ENCODE measurements around the gene BATF. TPM values are rescaled to one million over a fixed set of nuclear protein-coding genes. Genes with fewer than 3 reads are reported as not detected.
A peak's percentile ranks its signal among the peaks of the same experiment; 100 is the strongest.

The BATF gene
- total RNA-seq, 4 donors from 2014 or later: 2.7 TPM; not detected in 2

DNA sequence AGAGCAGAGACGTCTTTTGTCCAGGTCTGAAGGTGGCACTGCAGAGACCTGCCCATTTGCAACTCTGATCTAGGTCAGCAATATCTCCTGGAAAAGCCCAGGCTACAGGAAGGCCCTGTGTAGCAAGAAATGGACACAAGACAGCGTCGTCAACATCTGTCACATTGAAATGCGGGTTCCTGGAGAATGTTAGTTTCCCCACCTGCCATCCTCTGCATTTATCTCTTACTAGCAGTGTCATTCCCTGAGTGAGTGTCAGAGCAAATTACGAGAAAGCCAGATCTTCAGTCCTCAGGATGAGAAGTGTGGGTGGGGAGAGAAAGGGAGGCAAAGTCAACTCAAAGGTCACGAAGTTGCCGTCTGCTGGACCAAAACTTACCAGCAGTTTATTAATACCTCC, 28.8 kb downstream of the BATF start:
- in situ Hi-C loops (cut with MboI; ENCODE audit: low pct_ligation_motif_present in 1 of 4, low pct_unique_long_range_greater_than_20kb in 1 of 4, low sequenced_read_pairs in 3 of 4): no loop called here
- intact Hi-C loops (cut with DNase I; ENCODE audit: low total_unique reads): no loop called here
- H3K27me3 ChIP-seq: no peaks in the 10 kb centered on the region
- no peaks in the 10 kb centered on the region for H3K36me3 ChIP-seq
- H3K27ac ChIP-seq: peak overlapping the region in 1 of 4 donors; percentile 43
- H3K4me1 ChIP-seq: peaks cover 0 to 17% (median 0%) of the 10 kb centered on the region in 4 donors
- TF ChIP-seq, protein P1, sequence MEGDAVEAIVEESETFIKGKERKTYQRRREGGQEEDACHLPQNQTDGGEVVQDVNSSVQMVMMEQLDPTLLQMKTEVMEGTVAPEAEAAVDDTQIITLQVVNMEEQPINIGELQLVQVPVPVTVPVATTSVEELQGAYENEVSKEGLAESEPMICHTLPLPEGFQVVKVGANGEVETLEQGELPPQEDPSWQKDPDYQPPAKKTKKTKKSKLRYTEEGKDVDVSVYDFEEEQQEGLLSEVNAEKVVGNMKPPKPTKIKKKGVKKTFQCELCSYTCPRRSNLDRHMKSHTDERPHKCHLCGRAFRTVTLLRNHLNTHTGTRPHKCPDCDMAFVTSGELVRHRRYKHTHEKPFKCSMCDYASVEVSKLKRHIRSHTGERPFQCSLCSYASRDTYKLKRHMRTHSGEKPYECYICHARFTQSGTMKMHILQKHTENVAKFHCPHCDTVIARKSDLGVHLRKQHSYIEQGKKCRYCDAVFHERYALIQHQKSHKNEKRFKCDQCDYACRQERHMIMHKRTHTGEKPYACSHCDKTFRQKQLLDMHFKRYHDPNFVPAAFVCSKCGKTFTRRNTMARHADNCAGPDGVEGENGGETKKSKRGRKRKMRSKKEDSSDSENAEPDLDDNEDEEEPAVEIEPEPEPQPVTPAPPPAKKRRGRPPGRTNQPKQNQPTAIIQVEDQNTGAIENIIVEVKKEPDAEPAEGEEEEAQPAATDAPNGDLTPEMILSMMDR (IDR thresholded peaks at IDR 0.05): no peak
- TF ChIP-seq EP300 (IDR thresholded peaks at IDR 0.05; ENCODE audit: low read depth): no peak
- TF ChIP-seq POLR2A (IDR thresholded peaks at IDR 0.05): no peak
- no peak for TF ChIP-seq POLR2AphosphoS5 (IDR thresholded peaks at IDR 0.05)
- no peaks in the 10 kb centered on the region for H3K9me3 ChIP-seq
- DNase-seq: no peak
- no peak overlapping the region for H3K4me3 ChIP-seq
- WGBS, 2 donors (ENCODE audit: low coverage in 1 of 2): 70 to 76% methylated on average over 2 to 7 of the region's 7 CpGs

DNA sequence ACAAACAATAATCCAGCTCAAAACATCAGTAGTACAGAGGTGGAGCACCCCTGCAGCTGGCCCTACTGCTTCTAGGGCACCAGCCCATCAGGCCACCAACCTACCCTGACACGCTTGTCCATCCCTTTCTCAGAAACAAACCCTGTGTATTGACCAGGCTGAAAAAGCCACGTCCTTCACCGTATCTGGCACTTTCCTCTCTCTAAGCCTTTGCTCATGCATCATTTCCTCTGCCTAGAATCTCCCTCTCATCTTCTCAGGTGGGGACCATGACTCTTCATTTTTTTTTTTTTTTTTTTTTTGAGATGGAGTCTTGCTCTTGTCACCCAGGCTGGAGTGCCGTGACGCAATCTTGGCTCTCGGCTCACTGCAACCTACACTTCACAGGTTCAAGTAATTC, 30.9 kb downstream of the BATF start:
- H3K9me3 ChIP-seq: no peaks in the 10 kb centered on the region

DNA sequence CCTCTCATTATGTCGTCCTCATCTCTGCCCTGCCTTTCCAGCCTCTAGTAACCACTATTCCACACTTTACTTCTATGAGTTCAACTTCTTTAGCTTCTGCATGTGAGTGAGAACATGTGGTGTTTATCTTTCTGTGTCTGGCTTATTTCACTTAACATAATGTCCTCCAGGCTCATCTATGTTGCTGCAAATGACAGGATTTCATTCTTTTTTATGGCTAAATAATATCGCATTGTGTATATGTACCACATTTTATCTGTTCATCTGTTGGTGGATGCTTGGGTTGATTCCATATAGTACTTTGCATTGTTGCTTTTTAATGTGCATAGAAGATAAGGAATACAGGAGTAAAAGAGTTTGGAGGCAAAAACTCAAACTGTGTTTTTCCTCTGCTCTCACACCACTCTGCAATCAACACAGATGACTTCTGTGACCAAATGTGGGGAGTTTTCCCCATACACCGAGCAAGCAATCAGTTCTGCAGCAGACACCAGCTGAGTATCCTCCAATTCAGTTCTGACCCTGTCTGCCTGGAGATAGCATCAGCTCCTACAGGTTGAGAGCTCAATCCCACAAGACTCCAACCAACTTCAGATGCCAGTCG, 31.6 kb downstream of the BATF start:
- Histone ChIP-seq H3K36me3 (no peaks in the 10 kb centered on the region), H3K27me3 (no peaks in the 10 kb centered on the region), H3K9me3 (no peaks in the 10 kb centered on the region), H3K27ac (no peak overlapping the region), H3K4me3 (no peak overlapping the region), H3K4me1 (peaks cover 0 to 10% (median 0%) of the 10 kb centered on the region in 4 donors)
- TF ChIP-seq EP300 (IDR thresholded peaks at IDR 0.05; ENCODE audit: low read depth) (no peak), POLR2AphosphoS5 (IDR thresholded peaks at IDR 0.05) (peak in 2 of 3 donors; percentile 22 to 51)
- TF ChIP-seq, protein P1 (IDR thresholded peaks at IDR 0.05): no peak
- 59 to 63% methylated on average over 3 to 4 of the region's 4 CpGs for WGBS, 2 donors (ENCODE audit: low coverage in 1 of 2)
- intact Hi-C loops (cut with DNase I; ENCODE audit: low total_unique reads) (no loop called here), in situ Hi-C loops (cut with MboI; ENCODE audit: low pct_ligation_motif_present in 1 of 4, low pct_unique_long_range_greater_than_20kb in 1 of 4, low sequenced_read_pairs in 3 of 4) (no loop called here)
- DNase-seq: no peak

More for the DNA sequence above, 30.9 kb downstream of the BATF start:
- DNase-seq: no peak
- TF ChIP-seq POLR2A (IDR thresholded peaks at IDR 0.05): no peak
- no peaks in the 10 kb centered on the region for H3K27me3 ChIP-seq
- no peaks in the 10 kb centered on the region for H3K36me3 ChIP-seq
- H3K27ac ChIP-seq: no peak overlapping the region
- in situ Hi-C loops (cut with MboI; ENCODE audit: low pct_ligation_motif_present in 1 of 4, low pct_unique_long_range_greater_than_20kb in 1 of 4, low sequenced_read_pairs in 3 of 4) (no loop called here), intact Hi-C loops (cut with DNase I; ENCODE audit: low total_unique reads) (no loop called here)
- H3K4me3 ChIP-seq: no peak overlapping the region
- 94 to 100% methylated on average over 2 to 6 of the region's 6 CpGs for WGBS, 2 donors (ENCODE audit: low coverage in 1 of 2)
- H3K4me1 ChIP-seq: peaks cover 0 to 17% (median 0%) of the 10 kb centered on the region in 4 donors

DNA sequence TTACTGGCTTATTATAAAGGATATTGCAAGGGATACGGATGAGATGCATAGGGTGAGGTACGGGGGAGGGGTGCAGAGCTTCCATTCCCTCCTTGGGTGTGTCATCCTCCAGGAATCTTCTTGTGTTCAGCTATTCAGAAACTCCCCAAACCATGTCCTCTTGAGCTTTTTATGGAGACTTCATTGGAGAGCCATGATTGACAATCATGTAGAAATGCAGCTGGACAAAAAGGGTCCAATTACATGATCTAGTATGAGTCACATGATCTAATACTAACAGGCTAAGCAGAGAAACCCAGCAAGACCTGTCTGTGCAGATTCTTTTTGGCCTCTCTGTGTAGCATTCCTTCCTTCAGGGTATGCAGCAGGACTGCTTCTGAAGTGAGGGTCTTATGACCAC, 32.2 kb downstream of the BATF start:
- peaks cover 0 to 6% (median 0%) of the 10 kb centered on the region in 4 donors for H3K4me1 ChIP-seq
- 0 to 44% methylated on average over 1 to 2 of the region's 2 CpGs for WGBS, 2 donors (ENCODE audit: low coverage in 1 of 2)
- H3K27me3 ChIP-seq: no peaks in the 10 kb centered on the region
- H3K36me3 ChIP-seq: no peaks in the 10 kb centered on the region
- intact Hi-C loops (cut with DNase I; ENCODE audit: low total_unique reads) (no loop called here), in situ Hi-C loops (cut with MboI; ENCODE audit: low pct_ligation_motif_present in 1 of 4, low pct_unique_long_range_greater_than_20kb in 1 of 4, low sequenced_read_pairs in 3 of 4) (no loop called here)
- TF ChIP-seq POLR2AphosphoS5 (IDR thresholded peaks at IDR 0.05) (no peak), POLR2A (IDR thresholded peaks at IDR 0.05) (no peak), EP300 (IDR thresholded peaks at IDR 0.05; ENCODE audit: low read depth) (no peak)
- TF ChIP-seq, protein P1 (IDR thresholded peaks at IDR 0.05): no peak
- DNase-seq: no peak
- no peak overlapping the region for H3K4me3 ChIP-seq
- no peaks in the 10 kb centered on the region for H3K9me3 ChIP-seq
- no peak overlapping the region for H3K27ac ChIP-seq

DNA sequence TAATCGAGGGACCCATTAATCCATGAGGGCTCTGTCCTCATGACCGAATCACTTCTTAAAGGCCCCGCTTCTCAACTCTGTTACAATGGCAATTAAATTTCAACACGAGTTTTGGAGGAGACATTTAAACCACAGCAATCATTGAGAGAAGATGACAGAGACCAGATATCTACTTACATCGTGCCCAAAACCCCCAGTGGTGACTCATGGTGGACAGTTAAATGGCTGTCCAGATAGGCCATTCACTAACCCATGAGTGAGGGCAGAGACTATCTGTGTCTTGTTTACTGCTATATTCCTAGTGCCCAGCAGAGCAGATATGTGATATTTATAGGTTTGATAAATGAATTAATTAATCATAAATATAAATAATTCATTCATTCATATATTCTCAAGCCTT, 36.2 kb downstream of the BATF start:
- WGBS, 2 donors (ENCODE audit: low coverage in 1 of 2): 75 to 80% methylated on average over 4 to 5 of the region's 5 CpGs
- no peaks in the 10 kb centered on the region for H3K27me3 ChIP-seq
- intact Hi-C loops (cut with DNase I; ENCODE audit: low total_unique reads) (no loop called here), in situ Hi-C loops (cut with MboI; ENCODE audit: low pct_ligation_motif_present in 1 of 4, low pct_unique_long_range_greater_than_20kb in 1 of 4, low sequenced_read_pairs in 3 of 4) (no loop called here)
- no peak overlapping the region for H3K4me3 ChIP-seq
- TF ChIP-seq, protein P1 (IDR thresholded peaks at IDR 0.05): no peak
- TF ChIP-seq POLR2A (IDR thresholded peaks at IDR 0.05): no peak
- no peak for TF ChIP-seq EP300 (IDR thresholded peaks at IDR 0.05; ENCODE audit: low read depth)
- no peak for DNase-seq
- no peaks in the 10 kb centered on the region for H3K36me3 ChIP-seq
- H3K4me1 ChIP-seq: peaks cover 0 to 7% (median 3%) of the 10 kb centered on the region in 4 donors
- H3K9me3 ChIP-seq: no peaks in the 10 kb centered on the region
- no peak overlapping the region for H3K27ac ChIP-seq

All from transverse colon (tissue), 4 donors.